Inflammatory macrophage (primary cell): ENCODE results near the gene HPGDS.
"Not testable (repeated sequence)": the region's sequence is repeated elsewhere in the genome, so short reads cannot be mapped to it uniquely, and the experiment has no call there.

Experiments
- DNase-seq, 2 donors: peaks; one replicate each; pipeline ENCODE4 v3.0.0-alpha.2; 2020 to 2022

HPGDS gene

GRCh38 chr4:94307231-94307871 is 35.3 kb downstream of the HPGDS start:
- DNase-seq: no peak

GRCh38 chr4:94306713-94307112 is 35.9 kb downstream of the HPGDS start:
- DNase-seq: no peak

- DNase-seq: no peak
Measured at GRCh38 chr4:94305466-94306225, 37.0 kb downstream of the HPGDS start.

GRCh38 chr4:94304365-94304971 is 38.2 kb downstream of the HPGDS start:
- peak; percentile 14 to 50 for DNase-seq

GRCh38 chr4:94302191-94302590 is 40.4 kb downstream of the HPGDS start:
- peak in 1 of 2 donors; percentile 64 for DNase-seq

GRCh38 chr4:94298725-94299252 is 43.8 kb downstream of the HPGDS start:
- DNase-seq: no peak

- DNase-seq: not testable (repeated sequence)
Measured at GRCh38 chr4:94295473-94295872, 47.2 kb downstream of the HPGDS start.

- not testable (repeated sequence) for DNase-seq
Measured at GRCh38 chr4:94293981-94294380, 48.7 kb downstream of the HPGDS start.

GRCh38 chr4:94290245-94290644 is 52.4 kb downstream of the HPGDS start:
- DNase-seq: no peak

GRCh38 chr4:94285666-94286065 is 57.0 kb downstream of the HPGDS start:
- DNase-seq: no peak

- no peak for DNase-seq
Measured at GRCh38 chr4:94284889-94285288, 57.7 kb downstream of the HPGDS start.

- no peak for DNase-seq
Measured at GRCh38 chr4:94278781-94279180, 63.9 kb downstream of the HPGDS start.

GRCh38 chr4:94277534-94277933 is 65.1 kb downstream of the HPGDS start:
- no peak for DNase-seq

- no peak for DNase-seq
Measured at GRCh38 chr4:94276204-94276603, 66.4 kb downstream of the HPGDS start.

GRCh38 chr4:94274912-94275311 is 67.7 kb downstream of the HPGDS start:
- no peak for DNase-seq

- no peak for DNase-seq
Measured at GRCh38 chr4:94271248-94271647, 71.4 kb downstream of the HPGDS start.

- no peak for DNase-seq
Measured at GRCh38 chr4:94267037-94267436, 75.6 kb downstream of the HPGDS start.

- no peak for DNase-seq
Measured at GRCh38 chr4:94262163-94263016, 80.2 kb downstream of the HPGDS start.

GRCh38 chr4:94256828-94257227 is 85.8 kb downstream of the HPGDS start:
- DNase-seq: no peak

- DNase-seq: no peak
Measured at GRCh38 chr4:94256144-94256783, 86.4 kb downstream of the HPGDS start.

- DNase-seq: no peak
Measured at GRCh38 chr4:94253036-94253435, 89.6 kb downstream of the HPGDS start.

GRCh38 chr4:94251094-94251493 is 91.5 kb downstream of the HPGDS start:
- DNase-seq: no peak
